Fibroblast of skin of back (primary cell): ENCODE results near the gene TNFRSF6B.

ENCODE experiments used
- DNase-seq: peaks from one replicate; pipeline ENCODE4 v3.0.0-alpha.2; 2013

TNFRSF6B gene

GRCh38 chr20:63686492-63687321, 9.7 kb upstream of the TNFRSF6B start:
- DNase-seq: peak; percentile 75

GRCh38 chr20:63687419-63688178, 8.9 kb upstream of the TNFRSF6B start:
- DNase-seq: no peak

- DNase-seq: no peak
These were observed 8.0 kb upstream of the TNFRSF6B start for GRCh38 chr20:63688228-63689045.

- no peak for DNase-seq
These were observed 7.1 kb upstream of the TNFRSF6B start for GRCh38 chr20:63689046-63690002.

GRCh38 chr20:63690003-63690897, 6.2 kb upstream of the TNFRSF6B start:
- DNase-seq: no peak

GRCh38 chr20:63690898-63691710, 5.3 kb upstream of the TNFRSF6B start:
- DNase-seq: no peak

- no peak for DNase-seq
These were observed 4.6 kb upstream of the TNFRSF6B start for GRCh38 chr20:63691711-63692435.

GRCh38 chr20:63692436-63693082, 3.9 kb upstream of the TNFRSF6B start:
- peak; percentile 28 for DNase-seq

- DNase-seq: no peak
These were observed 3.2 kb upstream of the TNFRSF6B start for GRCh38 chr20:63693083-63693732.

- DNase-seq: no peak
These were observed 2.5 kb upstream of the TNFRSF6B start for GRCh38 chr20:63693733-63694583.

- no peak for DNase-seq
These were observed 1.6 kb upstream of the TNFRSF6B start for GRCh38 chr20:63694584-63695423.

- no peak for DNase-seq
These were observed 787 bp upstream of the TNFRSF6B start for GRCh38 chr20:63695424-63696305.

GRCh38 chr20:63696306-63696627, 185 bp upstream of the TNFRSF6B start:
- no peak for DNase-seq

GRCh38 chr20:63697357-63697867, 960 bp downstream of the TNFRSF6B start:
- no peak for DNase-seq
